A673 (cell line): Measurements from ENCODE around the gene RPS6KL1.

Experiments
- EZH2 ChIP-seq: fragments of 200-600 bp; sonication (generic); IDR thresholded peaks from 2 replicates; pipeline ENCODE4 v1.6.1; 2017; ENCODE audit warnings: borderline replicate concordance, low read depth, mild to moderate bottlenecking, mixed read lengths, antibody characterized with exemption, low read length; ENCODE audit not compliant: poor library complexity, severe bottlenecking
- TF ChIP-seq, protein P1 (sequence below): fragments of 300-800, 200-600 bp; sonication (generic); conservative IDR thresholded peaks from 2 replicates; pipeline ENCODE4 v1.5.1; 2017; ENCODE audit warnings: low read depth, mild to moderate bottlenecking, antibody characterized with exemption, low read length, moderate library complexity, mixed read lengths

GRCh38 chr14:74936731-74937130 lies 13.7 kb upstream of the RPS6KL1 start:
- TF ChIP-seq, protein P1, sequence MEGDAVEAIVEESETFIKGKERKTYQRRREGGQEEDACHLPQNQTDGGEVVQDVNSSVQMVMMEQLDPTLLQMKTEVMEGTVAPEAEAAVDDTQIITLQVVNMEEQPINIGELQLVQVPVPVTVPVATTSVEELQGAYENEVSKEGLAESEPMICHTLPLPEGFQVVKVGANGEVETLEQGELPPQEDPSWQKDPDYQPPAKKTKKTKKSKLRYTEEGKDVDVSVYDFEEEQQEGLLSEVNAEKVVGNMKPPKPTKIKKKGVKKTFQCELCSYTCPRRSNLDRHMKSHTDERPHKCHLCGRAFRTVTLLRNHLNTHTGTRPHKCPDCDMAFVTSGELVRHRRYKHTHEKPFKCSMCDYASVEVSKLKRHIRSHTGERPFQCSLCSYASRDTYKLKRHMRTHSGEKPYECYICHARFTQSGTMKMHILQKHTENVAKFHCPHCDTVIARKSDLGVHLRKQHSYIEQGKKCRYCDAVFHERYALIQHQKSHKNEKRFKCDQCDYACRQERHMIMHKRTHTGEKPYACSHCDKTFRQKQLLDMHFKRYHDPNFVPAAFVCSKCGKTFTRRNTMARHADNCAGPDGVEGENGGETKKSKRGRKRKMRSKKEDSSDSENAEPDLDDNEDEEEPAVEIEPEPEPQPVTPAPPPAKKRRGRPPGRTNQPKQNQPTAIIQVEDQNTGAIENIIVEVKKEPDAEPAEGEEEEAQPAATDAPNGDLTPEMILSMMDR = no peak
- no peak for TF ChIP-seq EZH2
